H1 (cell line): ENCODE measurements around the gene ELANE. TPM values are rescaled to one million over a fixed set of nuclear protein-coding genes. Genes with fewer than 3 reads are reported as not detected.

Experiments used
- CTCF ChIA-PET: fragments of 300-600 bp; sonication (Branson Sonifier 250); formaldehyde crosslinking; loops from one replicate; lab custom pipeline; 2021; ENCODE audit not compliant: partially characterized antibody; lab: Charles Lee
- POLR2A ChIA-PET: fragments of 300-600 bp; sonication (Branson Sonifier 250); formaldehyde crosslinking; loops from one replicate; lab custom pipeline; 2021; ENCODE audit warnings: inconsistent platforms; ENCODE audit not compliant: partially characterized antibody; lab: Charles Lee
- DNase-seq, 2 experiments: peaks; one replicate each; pipeline versions ENCODE4 v3.0.0 to v3.0.0-alpha.2; 2010 to 2022; ENCODE audit warnings: low spot score in 2 of 2, low read depth in 1 of 2, mixed read lengths in 1 of 2
- FAIRE-seq: peaks from 2 replicates; lab custom pipeline; 2011; peaks lifted over from hg19 to GRCh38; lab: Jason Lieb, UNC
- H2AFZ ChIP-seq: 2 replicates; pipeline ENCODE4 v1.8.1; 2012; ENCODE audit warnings: low read length, inconsistent platforms
- H2AK5ac ChIP-seq: 2 replicates; pipeline ENCODE4 v1.6.1; 2013; ENCODE audit warnings: low read depth, low read length
- H2BK120ac ChIP-seq: replicated peaks from 2 replicates; pipeline ENCODE3; 2013; ENCODE audit warnings: low read depth, low read length, inconsistent platforms
- H2BK12ac ChIP-seq: 2 replicates; pipeline ENCODE4 v1.6.1; 2013; ENCODE audit warnings: low read depth, low read length
- H2BK15ac ChIP-seq: 2 replicates; pipeline ENCODE4 v1.6.1; 2013; ENCODE audit warnings: low read length
- H2BK20ac ChIP-seq: 2 replicates; pipeline ENCODE4 v1.6.1; 2013; ENCODE audit warnings: low read length
- H2BK5ac ChIP-seq: 2 replicates; pipeline ENCODE4 v1.6.1; 2013; ENCODE audit warnings: low read depth, low read length
- H3K14ac ChIP-seq: 2 replicates; pipeline ENCODE4 v1.6.1; 2013; ENCODE audit warnings: inconsistent platforms; ENCODE audit not compliant: insufficient read length
- H3K18ac ChIP-seq: 2 replicates; pipeline ENCODE4 v1.6.1; 2013; ENCODE audit warnings: low read length; ENCODE audit errors: extremely low read depth
- H3K23ac ChIP-seq: 2 replicates; pipeline ENCODE4 v1.6.1; 2013; ENCODE audit warnings: inconsistent platforms; ENCODE audit not compliant: insufficient read length
- H3K23me2 ChIP-seq: 2 replicates; pipeline ENCODE4 v1.6.1; 2013; ENCODE audit warnings: low read depth, low read length
- H3K27ac ChIP-seq: 2 replicates; pipeline ENCODE4 v1.6.1; 2011; ENCODE audit warnings: low read depth, low read length, inconsistent platforms
- H3K27me3 ChIP-seq, 4 experiments: replicated peaks in 1 of 4; 1 replicate in 1 of 4; 2 replicates in 3 of 4; pipeline versions ENCODE4 v1.6.1 to v1.8.1; 2011 to 2013; ENCODE audit warnings: low read length in 3 of 4, mild to moderate bottlenecking in 3 of 4, inconsistent platforms in 2 of 4, mixed read lengths in 2 of 4, moderate library complexity in 1 of 4; ENCODE audit not compliant: control insufficient read depth in 3 of 4, insufficient read depth in 3 of 4; ENCODE audit errors: extremely low read depth in 1 of 4
- H3K36me3 ChIP-seq, 4 experiments: 2 replicates each; pipeline versions ENCODE4 v1.6.1 to v1.8.1; 2011 to 2013; ENCODE audit warnings: mild to moderate bottlenecking in 4 of 4, low read length in 3 of 4, moderate library complexity in 2 of 4, control low read depth in 1 of 4, inconsistent platforms in 1 of 4; ENCODE audit not compliant: insufficient read depth in 4 of 4, control insufficient read depth in 2 of 4
- H3K4ac ChIP-seq: replicated peaks from 2 replicates; pipeline ENCODE3; 2013; ENCODE audit warnings: low read length, low read depth, mixed read lengths, inconsistent platforms; ENCODE audit not compliant: insufficient read length
- H3K4me1 ChIP-seq, 4 experiments: replicated peaks in 1 of 4; 1 replicate in 1 of 4; 2 replicates in 3 of 4; pipeline versions ENCODE4 v1.6.1 to v1.8.1; 2011 to 2013; ENCODE audit warnings: low read length in 3 of 4, inconsistent platforms in 2 of 4, mixed read lengths in 1 of 4; ENCODE audit not compliant: insufficient read depth in 4 of 4, control insufficient read depth in 3 of 4
- H3K4me2 ChIP-seq, 2 experiments: 2 replicates each; pipeline versions ENCODE4 v1.6.1 to v1.8.1; 2011 to 2013; ENCODE audit warnings: low read depth in 2 of 2, low read length in 2 of 2, control low read depth in 1 of 2, inconsistent platforms in 1 of 2, mild to moderate bottlenecking in 1 of 2; ENCODE audit not compliant: insufficient read depth in 1 of 2
- H3K4me3 ChIP-seq, 4 experiments: fragments of 200-600, 300-600 bp in 1 of 4; sonication (generic), shearing (Covaris generic), sonication (Bioruptor Twin) in 1 of 4; 2 replicates each; pipeline versions ENCODE4 v1.5.1 to v1.8.1; 2011 to 2016; ENCODE audit warnings: low read length in 4 of 4, low read depth in 3 of 4, control low read depth in 2 of 4, inconsistent platforms in 2 of 4, mild to moderate bottlenecking in 2 of 4, mixed read lengths in 1 of 4, moderate library complexity in 1 of 4; ENCODE audit not compliant: insufficient read depth in 2 of 4; ENCODE audit errors: extremely low read depth in 1 of 4
- H3K56ac ChIP-seq: replicated peaks from 2 replicates; pipeline ENCODE3; 2013; ENCODE audit warnings: low read depth, mild to moderate bottlenecking, mixed read lengths, low read length, inconsistent platforms; ENCODE audit not compliant: insufficient read length
- H3K79me1 ChIP-seq: 2 replicates; pipeline ENCODE4 v1.6.1; 2013; ENCODE audit warnings: low read depth, low read length, control low read depth
- H3K79me2 ChIP-seq, 2 experiments: 2 replicates each; pipeline versions ENCODE4 v1.6.1 to v1.8.1; 2012 to 2013; ENCODE audit warnings: low read length in 2 of 2, mild to moderate bottlenecking in 2 of 2, inconsistent platforms in 1 of 2; ENCODE audit not compliant: insufficient read depth in 2 of 2, control insufficient read depth in 1 of 2
- H3K9ac ChIP-seq, 4 experiments: replicated peaks in 1 of 4; 1 replicate in 1 of 4; 2 replicates in 3 of 4; pipeline versions ENCODE4 v1.6.1 to v1.8.1; 2011 to 2013; ENCODE audit warnings: low read depth in 3 of 4, low read length in 3 of 4, control low read depth in 2 of 4, mild to moderate bottlenecking in 2 of 4, moderate library complexity in 2 of 4, inconsistent platforms in 1 of 4; ENCODE audit errors: extremely low read depth in 1 of 4
- H3K9me3 ChIP-seq, 2 experiments: 2 replicates each; pipeline versions ENCODE4 v1.6.1 to v1.8.1; 2012 to 2013; ENCODE audit warnings: mild to moderate bottlenecking in 2 of 2, moderate library complexity in 2 of 2, control low read depth in 1 of 2, inconsistent platforms in 1 of 2, low read depth in 1 of 2, low read length in 1 of 2, mixed read lengths in 1 of 2; ENCODE audit not compliant: insufficient read depth in 2 of 2
- H4K20me1 ChIP-seq, 2 experiments: replicated peaks in 1 of 2; 2 replicates each; pipeline versions ENCODE3 to v1.8.1; 2011 to 2013; ENCODE audit warnings: inconsistent platforms in 2 of 2, low read length in 2 of 2, mild to moderate bottlenecking in 1 of 2; ENCODE audit not compliant: insufficient read depth in 2 of 2, control insufficient read depth in 1 of 2
- H4K5ac ChIP-seq: 2 replicates; pipeline ENCODE4 v1.6.1; 2013; ENCODE audit warnings: low read length, low read depth, mixed read lengths, inconsistent platforms; ENCODE audit not compliant: insufficient read length
- H4K8ac ChIP-seq: 2 replicates; pipeline ENCODE4 v1.8.0; 2013; ENCODE audit warnings: mild to moderate bottlenecking, moderate library complexity, low read length, inconsistent platforms; ENCODE audit not compliant: insufficient read depth; ENCODE audit errors: extremely low read depth
- H4K91ac ChIP-seq: replicated peaks from 2 replicates; pipeline ENCODE3; 2013; ENCODE audit warnings: low read length, mixed read lengths, inconsistent platforms; ENCODE audit not compliant: insufficient read length
- MAFK ChIP-seq: IDR thresholded peaks from 2 replicates; pipeline ENCODE4 v1.6.1; 2012; ENCODE audit warnings: low read depth, mild to moderate bottlenecking, improper control_type of control experiment, low read length
- WGBS, 2 experiments: shearing (Covaris generic) in 1 of 2; methylation state at CpG; one replicate each; pipeline versions ENCODE4 v1.1.6 to v1.1.7; 2013 to 2015; ENCODE audit warnings: low lambda C conversion rate in 2 of 2, mixed read lengths in 2 of 2, inconsistent platforms in 1 of 2, low coverage in 1 of 2, missing lambda C conversion rate in 1 of 2; ENCODE audit not compliant: insufficient replicate concordance in 2 of 2, insufficient coverage in 1 of 2, insufficient read length in 1 of 2; ENCODE audit errors: extremely low coverage in 1 of 2, missing lambda C conversion rate in 1 of 2; 5-methylcytosine and 5-hydroxymethylcytosine counted together
- polyA plus RNA-seq, 7 experiments: library from polyadenylated mRNA; depleted of rRNA in 3 of 7; stranded (reverse) in 5 of 7; unstranded in 2 of 7; fragments of >200 nt in 5 of 7; fragments of 200-250 nt in 2 of 7; gene quantifications; 1 replicate in 5 of 7; 2 replicates in 1 of 7; 4 replicates in 1 of 7; pipeline versions ENCODE4 v1.2.1 to v1.2.3, GENCODE V29; 2011 to 2013; ENCODE audit warnings: missing spikeins in 2 of 7, mixed read lengths in 2 of 7
- total RNA-seq: library from RNA; stranded (reverse); fragmentation: NEBNext Ultra II Directional; extraction: Animal tissue kit (Norgen Biotek cat#: 25700); gene quantifications from 2 replicates; pipeline ENCODE4 v1.2.1, GENCODE V29; 2021

Gene ELANE
- total and polyA plus RNA-seq, 2 of the 8 experiments (the other 6 are each of a cell fraction or from before 2014, with no cell fraction given): not detected

DNA sequence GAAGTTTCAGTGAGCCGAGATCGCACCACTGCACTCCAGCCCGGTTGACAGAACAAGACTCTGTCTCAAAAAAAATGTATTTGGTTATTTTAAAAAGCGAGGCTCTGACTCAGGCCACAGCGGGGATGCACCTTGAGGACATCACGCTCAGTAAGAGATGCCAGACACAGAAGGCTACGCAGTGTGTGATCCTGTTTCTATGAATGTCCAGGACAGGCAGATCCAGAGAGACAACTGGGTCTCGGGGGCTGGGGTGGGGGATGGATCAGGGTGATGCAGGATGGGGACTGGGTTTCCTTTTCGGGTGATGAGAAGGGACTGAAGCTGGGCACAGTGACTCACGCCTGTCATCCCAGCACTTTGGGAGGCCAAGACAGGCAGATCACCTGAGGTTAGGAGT, 35.5 kb downstream of the ELANE start:
- Histone ChIP-seq H3K23ac (no peak overlapping the region), H3K9me3 (no peaks in the 10 kb centered on the region), H2AFZ (no peak overlapping the region), H3K27ac (no peak overlapping the region), H3K18ac (no peak overlapping the region), H3K27me3 (no peaks in the 10 kb centered on the region), H3K14ac (no peak overlapping the region), H2BK12ac (no peak overlapping the region), H3K36me3 (peaks cover 0 to 21% (median 10%) of the 10 kb centered on the region in 4 experiments; a peak in 4 of 8 replicates), H2BK15ac (no peak overlapping the region), H3K4me2 (no peak overlapping the region), H2BK120ac (no peak overlapping the region), H3K79me2 (no peaks in the 10 kb centered on the region; a peak in 1 of 4 replicates), H3K23me2 (peaks cover 3% of the 10 kb centered on the region; the same call in 1 of the 2 replicates), H2AK5ac (no peak overlapping the region), H3K9ac (no peak overlapping the region), H3K4ac (no peak overlapping the region), H3K4me3 (no peak overlapping the region), H2BK5ac (no peak overlapping the region), H4K20me1 (peaks cover 5 to 17% of the 10 kb centered on the region in 2 experiments), H2BK20ac (no peak overlapping the region), H4K5ac (no peak overlapping the region), H3K56ac (no peak overlapping the region), H4K91ac (no peak overlapping the region), H3K4me1 (peaks cover 0 to 2% (median 0%) of the 10 kb centered on the region in 4 experiments; a peak in 2 of 7 replicates), H3K79me1 (peaks cover 7% of the 10 kb centered on the region), H4K8ac (no peak overlapping the region)
- no peak for DNase-seq
- ChIA-PET POLR2A (interaction anchor here (8.8 kb wide), 1 partner anchor 10 kb away, joined by 82 read pairs; no protein-coding TSS in a partner anchor), CTCF (interaction anchor here (1.1 to 1.2 kb wide), 2 partner anchors 9 to 10 kb away, joined by 4 to 5 read pairs; no protein-coding TSS in a partner anchor)
- no peak for FAIRE-seq
- 89% methylated on average over 10 of the region's 10 CpGs; no CpG with 5 or more reads in 1 of the 2 experiments for WGBS, 2 experiments
- no peak for TF ChIP-seq MAFK
